Measurements from ENCODE around the gene ARL5A.

- TF ChIP-seq POLR2A (IDR thresholded peaks at IDR 0.05) (no peak), CTCF (IDR thresholded peaks at IDR 0.05) (no peak)
Observed at GRCh38 chr2:151810489-151810888, 17.7 kb downstream of the ARL5A start.

Data from body of pancreas (tissue), 4 donors.